ENCODE results near the gene SLC24A3. TPM values are rescaled to one million over a fixed set of nuclear protein-coding genes. Genes with fewer than 3 reads are reported as not detected.

Gene SLC24A3
- total RNA-seq, 4 donors from 2014 or later = 2.3 to 6.9 (median 5.4) TPM

- no peak for DNase-seq (ENCODE audit: low spot score in 2 of 2)
- no peak overlapping the region for H3K4me3 ChIP-seq (ENCODE audit: low read depth, poor library complexity, severe bottlenecking)
- no peak for TF ChIP-seq POLR2A (IDR thresholded peaks at IDR 0.05)
- TF ChIP-seq CTCF (IDR thresholded peaks at IDR 0.05) = no peak
- WGBS, 2 donors = 67 to 83% methylated on average over 4 of the region's 4 CpGs
- intact Hi-C loops (cut with DNase I; ENCODE audit: low total_unique reads) = no loop called here
Observed at GRCh38 chr20:19598117-19598850, 385.8 kb downstream of the SLC24A3 start.

DNA sequence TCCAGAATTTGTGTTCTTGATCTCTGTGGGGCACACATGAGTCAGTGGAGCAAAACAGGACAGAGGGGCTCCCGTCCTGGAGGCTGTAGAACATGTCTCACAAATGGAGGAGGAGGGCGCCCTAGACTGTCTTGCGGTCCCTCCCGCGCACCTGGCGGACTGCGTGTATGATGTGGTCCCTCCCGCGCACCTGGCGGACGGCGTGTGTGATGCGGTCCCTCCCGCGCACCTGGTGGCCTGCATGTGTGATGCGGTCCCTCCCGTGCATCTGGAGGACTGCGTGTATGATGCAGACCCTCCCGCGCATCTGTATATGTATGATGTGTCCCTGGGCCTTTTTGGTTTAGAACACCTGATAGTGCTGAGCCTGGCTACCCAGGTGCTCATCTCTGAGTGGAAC is 386.8 kb downstream of the SLC24A3 start:
- no peak overlapping the region for H3K4me3 ChIP-seq (ENCODE audit: low read depth, poor library complexity, severe bottlenecking)
- WGBS, 2 donors = 94 to 97% methylated on average over 20 of the region's 20 CpGs
- TF ChIP-seq CTCF (IDR thresholded peaks at IDR 0.05) (no peak), POLR2A (IDR thresholded peaks at IDR 0.05) (no peak)
- intact Hi-C loops (cut with DNase I; ENCODE audit: low total_unique reads) = no loop called here
- no peak for DNase-seq (ENCODE audit: low spot score in 2 of 2)

DNA sequence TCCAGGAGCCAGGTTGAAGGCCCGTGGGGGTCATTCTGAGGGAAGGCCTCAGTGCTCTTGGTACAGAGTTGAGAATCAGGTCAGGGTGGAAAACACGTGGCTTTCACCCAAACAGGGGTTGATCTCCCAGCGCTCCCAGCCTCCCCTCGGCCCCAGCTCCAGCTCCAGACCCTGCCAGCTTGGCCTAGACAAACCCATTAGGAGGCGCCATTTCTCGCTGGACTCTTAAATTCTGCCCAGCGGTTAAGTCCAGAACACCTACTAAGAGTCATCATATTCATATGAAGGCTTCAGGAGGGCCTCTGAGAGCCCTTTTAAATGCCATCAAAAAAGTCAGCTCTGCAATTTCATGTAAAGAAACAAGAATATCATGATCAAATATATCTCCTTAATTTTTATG is 387.6 kb downstream of the SLC24A3 start:
- WGBS, 2 donors = 78 to 90% methylated on average over 7 of the region's 7 CpGs
- intact Hi-C loops (cut with DNase I; ENCODE audit: low total_unique reads) = no loop called here
- TF ChIP-seq CTCF (IDR thresholded peaks at IDR 0.05) (no peak), POLR2A (IDR thresholded peaks at IDR 0.05) (no peak)
- H3K4me3 ChIP-seq (ENCODE audit: low read depth, poor library complexity, severe bottlenecking) = no peak overlapping the region
- no peak for DNase-seq (ENCODE audit: low spot score in 2 of 2)

DNA sequence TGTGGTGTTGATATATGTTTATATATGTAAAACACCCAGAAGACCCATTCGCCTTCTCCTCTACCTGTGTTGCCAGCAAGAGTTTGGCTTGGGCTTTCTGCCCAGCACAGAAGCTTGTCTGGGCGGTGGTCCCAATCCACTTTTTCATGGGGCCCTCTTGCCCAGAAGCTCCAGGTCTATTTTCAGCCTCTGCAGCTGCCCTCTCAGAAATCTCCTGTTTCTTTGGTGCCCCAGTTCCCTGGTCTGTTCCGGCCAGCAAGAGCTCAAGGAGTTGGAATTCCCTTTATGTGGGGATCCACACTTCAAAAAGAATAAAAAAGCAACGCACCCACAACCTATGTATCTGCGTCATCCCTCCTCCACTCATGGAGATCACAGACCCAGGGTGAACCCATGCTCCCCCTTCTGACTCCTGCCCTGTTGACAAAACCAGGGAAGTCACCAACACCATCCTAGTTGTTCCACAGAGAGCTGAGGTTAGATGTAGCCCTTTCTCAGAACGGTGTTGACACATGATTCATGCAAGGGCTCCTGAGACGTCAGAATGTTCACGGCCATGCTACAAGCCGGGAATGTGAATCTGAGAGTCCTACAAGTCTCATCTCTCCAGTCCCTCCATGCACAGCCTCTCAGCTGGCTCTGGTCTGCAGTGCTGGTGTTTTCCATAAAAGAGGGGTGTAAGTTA is 388.8 kb downstream of the SLC24A3 start:
- H3K4me3 ChIP-seq (ENCODE audit: low read depth, poor library complexity, severe bottlenecking) = no peak overlapping the region
- no peak for TF ChIP-seq POLR2A (IDR thresholded peaks at IDR 0.05)
- no peak for TF ChIP-seq CTCF (IDR thresholded peaks at IDR 0.05)
- WGBS, 2 donors = 86% methylated on average over 9 of the region's 9 CpGs
- DNase-seq (ENCODE audit: low spot score in 2 of 2) = no peak
- intact Hi-C loops (cut with DNase I; ENCODE audit: low total_unique reads) = no loop called here

DNA sequence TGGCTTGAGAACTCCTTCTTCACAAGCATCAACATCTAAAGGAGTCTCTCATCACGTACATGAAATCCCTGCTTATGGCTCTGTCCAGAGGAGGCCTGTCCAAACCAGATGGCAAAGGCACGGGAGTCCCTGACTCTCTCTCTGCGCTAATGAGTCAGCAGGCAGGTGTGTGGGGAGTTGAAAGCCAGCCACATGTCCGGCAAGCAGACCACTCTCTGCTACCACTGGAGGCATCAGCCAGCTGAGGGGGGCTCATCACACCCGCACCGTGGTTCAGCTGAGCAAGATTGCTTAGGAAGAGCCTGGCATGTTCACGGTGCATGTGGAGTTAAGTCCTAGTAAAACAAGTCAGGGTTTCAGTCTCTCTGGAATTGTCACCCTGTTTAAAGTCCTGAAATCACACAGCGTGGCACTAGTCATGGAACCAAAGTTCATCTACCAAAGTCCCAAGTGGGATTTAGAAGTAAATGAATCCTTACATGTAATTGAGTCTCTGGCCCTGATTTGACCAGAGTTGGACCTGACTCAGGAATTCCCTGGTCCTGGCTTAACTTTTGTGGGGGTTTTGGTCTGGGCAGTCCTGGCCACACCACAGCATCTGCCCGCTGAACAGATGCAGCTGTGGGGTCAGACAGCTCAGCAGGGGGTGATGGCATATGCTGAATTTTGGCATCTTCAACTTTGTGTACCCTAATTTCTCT is 390.4 kb downstream of the SLC24A3 start:
- 81% methylated on average over 9 of the region's 9 CpGs for WGBS, 2 donors
- no peak overlapping the region for H3K4me3 ChIP-seq (ENCODE audit: low read depth, poor library complexity, severe bottlenecking)
- intact Hi-C loops (cut with DNase I; ENCODE audit: low total_unique reads) = no loop called here
- no peak for DNase-seq (ENCODE audit: low spot score in 2 of 2)
- TF ChIP-seq POLR2A (IDR thresholded peaks at IDR 0.05) (no peak), CTCF (IDR thresholded peaks at IDR 0.05) (no peak)
